Activated CD8-positive, alpha-beta T cell treated with anti-CD3 and anti-CD28 coated beads for 36 hours (primary cell): ENCODE data around the gene MYO1B. TPM values are rescaled to one million over a fixed set of nuclear protein-coding genes. Genes with fewer than 3 reads are reported as not detected.

Source experiments
- ATAC-seq: fragments of 200-7000 bp; cut with Tn5 transposase; one replicate; pipeline ENCODE4 v1.10.0; 2021; ENCODE audit warnings: mild to moderate bottlenecking, moderate library complexity
- CTCF ChIA-PET: fragments of 350-600 bp; sonication (Branson Sonifier 250); formaldehyde crosslinking; loops from one replicate; lab custom pipeline; 2021; ENCODE audit warnings: antibody characterized with exemption; lab: Charles Lee
- POLR2A ChIA-PET: fragments of 350-600 bp; sonication (Branson Sonifier 250); formaldehyde crosslinking; loops from one replicate; lab custom pipeline; 2021; ENCODE audit warnings: antibody characterized with exemption; lab: Charles Lee
- DNase-seq: peaks from one replicate; pipeline ENCODE4 v3.0.0-alpha.2; 2020
- H3K27ac Mint-ChIP-seq: one replicate; pipeline ENCODE4 v1.8.0; 2021; ENCODE audit warnings: mild to moderate bottlenecking, mixed read lengths
- H3K27me3 Mint-ChIP-seq: one replicate; pipeline ENCODE4 v1.8.0; 2021; ENCODE audit warnings: mixed read lengths
- H3K36me3 Mint-ChIP-seq: one replicate; pipeline ENCODE4 v1.8.0; 2021; ENCODE audit warnings: low read depth, mixed read lengths
- H3K4me1 Mint-ChIP-seq: one replicate; pipeline ENCODE4 v1.8.0; 2021; ENCODE audit warnings: low read depth, mixed read lengths
- H3K4me3 Mint-ChIP-seq: one replicate; pipeline ENCODE4 v1.8.0; 2021; ENCODE audit warnings: mild to moderate bottlenecking, moderate library complexity, mixed read lengths
- H3K9me3 Mint-ChIP-seq: one replicate; pipeline ENCODE4 v1.8.0; 2021; ENCODE audit warnings: mixed read lengths
- intact Hi-C: fragments of 100-400 bp; cut with micrococcal nuclease; formaldehyde crosslinking; loops from one replicate; pipeline ENCODE4 v1.10.0; 2022
- total RNA-seq, 2 experiments: library from RNA; stranded (reverse); gene quantifications; one replicate each; pipeline ENCODE4 v1.2.3, GENCODE V29; 2021
- TF ChIP-seq, protein P1 (sequence below): fragments of 200-600 bp; IDR thresholded peaks from one replicate; pipeline ENCODE4 v1.8.0; 2022; ENCODE audit warnings: antibody characterized with exemption, mild to moderate bottlenecking

The MYO1B gene
- 10 to 100 TPM; 43.2 to 44.8 TPM for total RNA-seq

GRCh38 chr2:191245046-191245868 lies at the start of gene MYO1B:
MYO1B (plus strand) TSS chr2:191245404; CDS start chr2:191276896, 31,492 bp downstream.
- intact Hi-C loops, result loop anchor here (10.0 kb wide), 1 partner anchor 260 kb away; no protein-coding TSS in a partner anchor
- DNase-seq (peak; percentile 78), ATAC-seq (peak; percentile 83)
- Mint-ChIP-seq H3K4me1 (peaks cover 18% of the 10 kb centered on the region), H3K4me3 (peak within 1 kb of the TSS; percentile 83), H3K9me3 (no peaks in the 10 kb centered on the region), H3K36me3 (peaks cover 1% of the 10 kb centered on the region), H3K27ac (peak within 1 kb of the TSS; percentile 67), H3K27me3 (peaks cover 6% of the 10 kb centered on the region)
- CTCF ChIA-PET, result interaction anchor here (1.2 to 4.6 kb wide), 3 partner anchors 27 to 81 kb away, joined by 3 to 26 read pairs (median 5); no protein-coding TSS in a partner anchor
- POLR2A ChIA-PET, result interaction anchor here (0.7 to 1.3 kb wide), 4 partner anchors 57 to 364 kb away, joined by 3 read pairs; no protein-coding TSS in a partner anchor
- TF ChIP-seq, protein P1, sequence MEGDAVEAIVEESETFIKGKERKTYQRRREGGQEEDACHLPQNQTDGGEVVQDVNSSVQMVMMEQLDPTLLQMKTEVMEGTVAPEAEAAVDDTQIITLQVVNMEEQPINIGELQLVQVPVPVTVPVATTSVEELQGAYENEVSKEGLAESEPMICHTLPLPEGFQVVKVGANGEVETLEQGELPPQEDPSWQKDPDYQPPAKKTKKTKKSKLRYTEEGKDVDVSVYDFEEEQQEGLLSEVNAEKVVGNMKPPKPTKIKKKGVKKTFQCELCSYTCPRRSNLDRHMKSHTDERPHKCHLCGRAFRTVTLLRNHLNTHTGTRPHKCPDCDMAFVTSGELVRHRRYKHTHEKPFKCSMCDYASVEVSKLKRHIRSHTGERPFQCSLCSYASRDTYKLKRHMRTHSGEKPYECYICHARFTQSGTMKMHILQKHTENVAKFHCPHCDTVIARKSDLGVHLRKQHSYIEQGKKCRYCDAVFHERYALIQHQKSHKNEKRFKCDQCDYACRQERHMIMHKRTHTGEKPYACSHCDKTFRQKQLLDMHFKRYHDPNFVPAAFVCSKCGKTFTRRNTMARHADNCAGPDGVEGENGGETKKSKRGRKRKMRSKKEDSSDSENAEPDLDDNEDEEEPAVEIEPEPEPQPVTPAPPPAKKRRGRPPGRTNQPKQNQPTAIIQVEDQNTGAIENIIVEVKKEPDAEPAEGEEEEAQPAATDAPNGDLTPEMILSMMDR, result peak; percentile 52

- ChIA-PET POLR2A (no interaction called here), CTCF (interaction anchor here (0.8 to 5.4 kb wide), 5 partner anchors 9 to 42 kb away, joined by 3 to 33 read pairs (median 5); no protein-coding TSS in a partner anchor)
- H3K4me3 Mint-ChIP-seq, result no peak overlapping the region
- H3K36me3 Mint-ChIP-seq, result peaks cover 23% of the 10 kb centered on the region
- TF ChIP-seq, protein P1, result no peak
- H3K9me3 Mint-ChIP-seq, result peaks cover 8% of the 10 kb centered on the region
- ATAC-seq (no peak), DNase-seq (no peak)
- intact Hi-C loops, result no loop called here
- H3K27ac Mint-ChIP-seq, result no peak overlapping the region
- peaks cover 59% of the 10 kb centered on the region for H3K4me1 Mint-ChIP-seq
- no peaks in the 10 kb centered on the region for H3K27me3 Mint-ChIP-seq
These were observed 48.1 kb upstream of the MYO1B start for GRCh38 chr2:191197096-191197495.

DNA sequence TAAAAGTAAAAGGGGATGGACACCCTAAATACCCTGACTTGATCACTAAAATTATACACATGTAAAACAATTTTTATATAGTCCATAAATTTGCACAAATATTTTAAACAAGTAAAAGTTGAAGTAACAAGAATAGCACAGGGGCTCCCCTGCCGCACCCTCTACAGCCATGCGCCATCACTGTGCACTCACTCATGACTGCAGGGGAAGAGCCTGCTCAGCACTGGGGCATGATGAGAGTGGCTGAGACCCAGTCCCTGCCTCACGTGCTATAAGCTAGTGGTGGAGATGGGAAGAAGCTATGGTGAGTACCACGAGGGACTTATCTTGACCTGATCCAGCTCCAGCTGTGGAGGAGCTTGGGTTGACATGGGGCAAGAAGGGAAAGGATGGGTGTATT lies 46.9 kb upstream of the MYO1B start:
- ChIA-PET POLR2A (interaction anchor here (1.3 to 1.5 kb wide), 2 partner anchors 9 to 48 kb away, joined by 3 to 4 read pairs; partner anchors contain the start of gene STAT4), CTCF (interaction anchor here (0.8 to 2.9 kb wide), 5 partner anchors 8 to 36 kb away, joined by 3 to 16 read pairs (median 3); no protein-coding TSS in a partner anchor)
- ATAC-seq, result no peak
- Mint-ChIP-seq H3K4me3 (no peak overlapping the region), H3K9me3 (peaks cover 8% of the 10 kb centered on the region), H3K27ac (no peak overlapping the region), H3K4me1 (peaks cover 60% of the 10 kb centered on the region), H3K27me3 (no peaks in the 10 kb centered on the region), H3K36me3 (peaks cover 22% of the 10 kb centered on the region)
- TF ChIP-seq, protein P1, result no peak
- intact Hi-C loops, result no loop called here
- DNase-seq, result no peak

GRCh38 chr2:191199929-191200512 lies 45.2 kb upstream of the MYO1B start:
- ATAC-seq, result no peak
- ChIA-PET POLR2A (interaction anchor here (0.6 kb wide), 1 partner anchor 61 kb away, joined by 3 read pairs; no protein-coding TSS in a partner anchor), CTCF (interaction anchor here (1.8 to 2.9 kb wide), 3 partner anchors 14 to 35 kb away, joined by 4 to 16 read pairs (median 6); no protein-coding TSS in a partner anchor)
- peaks cover 57% of the 10 kb centered on the region for H3K4me1 Mint-ChIP-seq
- H3K36me3 Mint-ChIP-seq, result peaks cover 24% of the 10 kb centered on the region
- TF ChIP-seq, protein P1, result no peak
- H3K9me3 Mint-ChIP-seq, result peaks cover 8% of the 10 kb centered on the region
- H3K27ac Mint-ChIP-seq, result no peak overlapping the region
- H3K27me3 Mint-ChIP-seq, result no peaks in the 10 kb centered on the region
- no peak overlapping the region for H3K4me3 Mint-ChIP-seq
- DNase-seq, result no peak
- intact Hi-C loops, result loop anchor here (5.0 kb wide), 1 partner anchor 33 kb away; no protein-coding TSS in a partner anchor
